DOHH2 (cell line): Measurements from ENCODE around the gene PRCC.

ENCODE experiments used
- H3F3A ChIP-seq: fragments of 200-600 bp; sonication (generic), shearing (Covaris generic); 2 replicates; pipeline ENCODE4 v1.6.0; 2016; ENCODE audit warnings: antibody characterized with exemption, mild to moderate bottlenecking; ENCODE audit not compliant: control insufficient read depth, insufficient read depth
- H3K27ac ChIP-seq: fragments of 200-600 bp; sonication (generic); 2 replicates; pipeline ENCODE4 v1.5.1; 2014; ENCODE audit warnings: low read depth, mild to moderate bottlenecking, low read length, moderate library complexity
- H3K27me3 ChIP-seq: fragments of 200-600 bp; sonication (generic); 2 replicates; pipeline ENCODE4 v1.6.1; 2014; ENCODE audit warnings: mild to moderate bottlenecking, low read length, mixed read lengths; ENCODE audit not compliant: control insufficient read depth
- H3K36me3 ChIP-seq: fragments of 200-600 bp; sonication (generic); 2 replicates; pipeline ENCODE4 v1.6.1; 2014; ENCODE audit warnings: mild to moderate bottlenecking, low read length, moderate library complexity, mixed read lengths; ENCODE audit not compliant: control insufficient read depth
- H3K4me1 ChIP-seq: fragments of 200-600 bp; sonication (generic); 2 replicates; pipeline ENCODE4 v1.6.1; 2014; ENCODE audit warnings: mild to moderate bottlenecking, low read length, mixed read lengths; ENCODE audit not compliant: control insufficient read depth
- H3K4me2 ChIP-seq: fragments of 200-600 bp; sonication (generic); 2 replicates; pipeline ENCODE4 v1.6.0; 2014; ENCODE audit warnings: mild to moderate bottlenecking, low read length, moderate library complexity
- H3K4me3 ChIP-seq: fragments of 200-600 bp; sonication (generic); 2 replicates; pipeline ENCODE4 v1.5.1; 2014; ENCODE audit warnings: mild to moderate bottlenecking, low read length, mixed read lengths
- H3K79me2 ChIP-seq: fragments of 200-600 bp; sonication (generic); 2 replicates; pipeline ENCODE4 v1.6.1; 2014; ENCODE audit warnings: mild to moderate bottlenecking, low read length, mixed read lengths; ENCODE audit not compliant: control insufficient read depth
- H3K9me2 ChIP-seq: fragments of 200-600 bp; sonication (generic); replicated peaks from 2 replicates; pipeline ENCODE4 v1.6.1; 2014; ENCODE audit warnings: mild to moderate bottlenecking, low read length, mixed read lengths; ENCODE audit not compliant: control insufficient read depth
- H3K9me3 ChIP-seq: fragments of 200-600 bp; sonication (generic); 2 replicates; pipeline ENCODE4 v1.6.1; 2014; ENCODE audit warnings: antibody characterized with exemption, low read length, mixed read lengths; ENCODE audit not compliant: control insufficient read depth, insufficient read depth
- H4K20me1 ChIP-seq: fragments of 200-600 bp; sonication (generic); 2 replicates; pipeline ENCODE4 v1.6.0; 2014; ENCODE audit warnings: low read depth, mild to moderate bottlenecking, antibody characterized with exemption, low read length, moderate library complexity; ENCODE audit not compliant: control insufficient read depth, insufficient read depth
- CTCF ChIP-seq: fragments of 200-600 bp; sonication (generic); IDR thresholded peaks from one replicate; pipeline ENCODE4 v1.5.1; 2014; ENCODE audit warnings: antibody characterized with exemption, mild to moderate bottlenecking, low read depth, low read length; ENCODE audit not compliant: poor library complexity, severe bottlenecking
- EZH2phosphoT487 ChIP-seq: fragments of 200-600 bp; sonication (generic); IDR thresholded peaks from 2 replicates; pipeline ENCODE4 v1.6.1; 2017; ENCODE audit warnings: borderline replicate concordance, mild to moderate bottlenecking, antibody characterized with exemption, low read length, moderate library complexity, mixed read lengths

PRCC gene

DNA sequence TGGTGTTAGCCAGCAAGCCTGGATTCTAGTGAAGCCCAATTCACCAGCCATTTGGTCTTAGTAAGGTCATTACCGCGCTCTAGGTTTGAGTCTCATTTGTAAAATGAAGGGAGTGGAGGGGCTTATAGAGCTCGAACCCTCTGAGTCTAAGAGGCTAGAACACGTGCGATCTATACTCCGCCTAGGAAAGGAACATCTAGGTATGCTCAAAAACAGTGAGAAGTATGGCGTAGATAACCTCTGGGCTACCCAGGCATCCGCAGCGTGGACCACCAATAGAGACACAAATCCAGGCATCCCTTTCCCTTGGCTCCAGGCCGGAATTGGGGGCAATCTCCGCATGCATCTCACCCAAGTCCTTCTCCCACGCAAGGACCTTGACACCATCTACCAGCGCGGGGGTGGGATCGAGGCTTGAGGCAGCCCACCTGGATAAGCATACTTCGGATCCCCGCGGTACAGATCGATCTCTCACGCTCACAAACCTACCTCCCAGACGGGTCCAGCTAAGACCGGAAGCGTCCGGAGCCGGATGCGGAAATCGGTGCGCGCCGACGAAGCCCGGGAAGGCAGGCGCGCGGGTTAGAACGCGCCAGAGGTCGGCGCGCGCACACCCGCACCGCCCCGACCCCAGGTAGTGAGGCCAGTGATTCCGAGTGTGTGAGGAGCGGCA is 39.3 kb upstream of the PRCC start, which contains the start of gene METTL25B:
Gene METTL25B, plus strand, starts transcription at position 544 of the 673 bp plus-strand sequence. CDS start 636 bp downstream, outside the sequence.
- Histone ChIP-seq H3K9me3 (no peaks in the 10 kb centered on the region), H3K4me3 (peak within 1 kb of the TSS; percentile 97), H4K20me1 (peaks cover 29% of the 10 kb centered on the region), H3K4me1 (peaks cover 36% of the 10 kb centered on the region), H3K36me3 (peaks cover 81% of the 10 kb centered on the region), H3K27ac (peak within 1 kb of the TSS; percentile 73), H3K4me2 (peak within 1 kb of the TSS; percentile 92), H3K9me2 (no peaks in the 10 kb centered on the region), H3F3A (peaks cover 27% of the 10 kb centered on the region), H3K79me2 (peaks cover 74% of the 10 kb centered on the region), H3K27me3 (no peaks in the 10 kb centered on the region)
- TF ChIP-seq CTCF (no peak), EZH2phosphoT487 (no peak)

- Histone ChIP-seq H3K9me3 (no peaks in the 10 kb centered on the region), H3K79me2 (peaks cover 66% of the 10 kb centered on the region), H3K27me3 (no peaks in the 10 kb centered on the region), H4K20me1 (peaks cover 24% of the 10 kb centered on the region), H3K36me3 (peaks cover 81% of the 10 kb centered on the region), H3F3A (peaks cover 27% of the 10 kb centered on the region), H3K27ac (peak within 1 kb of the TSS; percentile 73), H3K9me2 (no peaks in the 10 kb centered on the region), H3K4me2 (peak within 1 kb of the TSS; percentile 92), H3K4me3 (peak within 1 kb of the TSS; percentile 97), H3K4me1 (peaks cover 32% of the 10 kb centered on the region)
- TF ChIP-seq EZH2phosphoT487 (no peak), CTCF (no peak)
Observed at GRCh38 chr1:156728599-156729462, 38.5 kb upstream of the PRCC start, which contains the start of gene ISG20L2. Gene ISG20L2 (minus strand): TSS chr1:156728766. CDS start chr1:156727652, 1,114 bp downstream.

DNA sequence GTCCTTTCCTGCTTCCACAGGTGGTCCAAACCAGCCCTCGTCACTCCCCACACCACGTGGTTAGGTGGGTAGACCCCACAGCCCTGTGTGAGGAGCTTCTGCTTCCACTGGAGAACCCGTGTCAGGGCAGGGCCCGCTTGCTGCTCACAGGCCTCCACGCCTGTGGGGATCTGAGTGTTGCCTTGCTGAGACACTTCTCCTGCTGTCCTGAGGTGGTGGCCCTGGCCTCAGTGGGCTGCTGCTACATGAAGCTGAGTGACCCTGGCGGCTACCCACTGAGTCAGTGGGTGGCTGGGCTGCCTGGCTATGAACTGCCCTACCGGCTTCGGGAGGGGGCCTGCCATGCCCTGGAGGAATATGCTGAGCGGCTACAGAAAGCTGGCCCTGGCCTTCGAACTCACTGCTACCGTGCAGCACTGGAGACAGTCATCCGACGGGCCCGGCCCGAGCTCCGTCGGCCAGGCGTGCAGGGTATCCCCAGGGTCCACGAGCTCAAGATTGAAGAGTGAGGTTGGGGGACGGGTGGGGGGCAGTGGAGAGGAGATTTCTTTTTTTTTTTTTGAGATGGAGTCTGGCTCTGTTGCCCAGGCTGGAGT is 33.2 kb upstream of the PRCC start:
- no peaks in the 10 kb centered on the region for H3K9me2 ChIP-seq
- H3K4me1 ChIP-seq, result peaks cover 11% of the 10 kb centered on the region
- peaks cover 25% of the 10 kb centered on the region for H3K79me2 ChIP-seq
- no peak overlapping the region for H3K4me2 ChIP-seq
- peaks cover 77% of the 10 kb centered on the region for H3K36me3 ChIP-seq
- peaks cover 13% of the 10 kb centered on the region for H3F3A ChIP-seq
- H4K20me1 ChIP-seq, result 0 out of 2 replicates have a peak, but pooled peaks cover 2% of the 10 kb centered on the region
- H3K27ac ChIP-seq, result no peak overlapping the region
- no peak overlapping the region for H3K4me3 ChIP-seq
- no peaks in the 10 kb centered on the region for H3K9me3 ChIP-seq
- TF ChIP-seq EZH2phosphoT487 (no peak), CTCF (no peak)
- H3K27me3 ChIP-seq, result no peaks in the 10 kb centered on the region
